Vagina (tissue), 2 donors: ENCODE data around the gene RPGRIP1. TPM values are rescaled to one million over a fixed set of nuclear protein-coding genes. Genes with fewer than 3 reads are reported as not detected.
"Not testable (repeated sequence)": the region's sequence is repeated elsewhere in the genome, so short reads cannot be mapped to it uniquely, and the experiment has no call there.

Experiments used
- DNase-seq, 2 donors: peaks; one replicate each; pipeline ENCODE4 v3.0.0-alpha.2; 2017; ENCODE audit errors: extremely low spot score in 2 of 2
- H3K27ac ChIP-seq: fragments of 200-600 bp; sonication (generic); one replicate; pipeline ENCODE4 v1.5.1; 2019
- H3K27me3 ChIP-seq: fragments of 200-600 bp; sonication (generic); one replicate; pipeline ENCODE4 v1.5.1; 2019
- H3K36me3 ChIP-seq, 2 donors: fragments of 200-600 bp; sonication (generic); one replicate each; pipeline ENCODE4 v1.5.1; 2017 to 2019
- H3K4me1 ChIP-seq: fragments of 200-600 bp; sonication (generic); one replicate; pipeline ENCODE4 v1.5.1; 2019
- H3K4me3 ChIP-seq, 2 donors: fragments of 200-600 bp; sonication (generic); 1 replicate in 1 of 2; 2 replicates in 1 of 2; pipeline ENCODE4 v1.5.1; 2016 to 2019
- H3K9me3 ChIP-seq: fragments of 200-600 bp; sonication (generic); one replicate; pipeline ENCODE4 v1.5.1; 2019
- CTCF ChIP-seq, 3 experiments: fragments of 450-650 bp in 2 of 3; fragments of 200-600 bp in 1 of 3; sonication (generic) in 1 of 3; IDR thresholded peaks; one replicate each; pipeline ENCODE4 v1.5.1; 2017 to 2019; ENCODE audit warnings: antibody characterized with exemption in 3 of 3, mild to moderate bottlenecking in 2 of 3, moderate library complexity in 2 of 3
- POLR2A ChIP-seq, 2 donors: fragments of 450-650 bp; IDR thresholded peaks; one replicate each; pipeline ENCODE4 v1.6.1; 2017; ENCODE audit warnings: antibody characterized with exemption in 2 of 2, mild to moderate bottlenecking in 2 of 2, moderate library complexity in 2 of 2
- POLR2AphosphoS5 ChIP-seq, 2 donors: sonication (generic); formaldehyde crosslinking; IDR thresholded peaks; one replicate each; pipeline ENCODE4 v1.9.0; 2017; ENCODE audit warnings: antibody characterized with exemption in 2 of 2, mild to moderate bottlenecking in 2 of 2, low read depth in 1 of 2; ENCODE audit not compliant: insufficient read depth in 1 of 2
- intact Hi-C: fragments of 100-400 bp; cut with DNase I; formaldehyde crosslinking; loops from one replicate; pipeline ENCODE4 v1.15.1; 2023
- total RNA-seq: library from RNA; depleted of rRNA; stranded (reverse); fragments of >200 nt; gene quantifications from one replicate; pipeline ENCODE4 v1.2.3, GENCODE V29; 2016

RPGRIP1 gene
- total RNA-seq, 1 donor from 2014 or later: not detected

GRCh38 chr14:21268617-21269251, 11.1 kb upstream of the RPGRIP1 start:
- intact Hi-C loops: no loop called here
- H3K9me3 ChIP-seq: no peaks in the 10 kb centered on the region
- no peak for TF ChIP-seq CTCF (IDR thresholded peaks at IDR 0.05)
- TF ChIP-seq POLR2A (IDR thresholded peaks at IDR 0.05): no peak
- no peak for TF ChIP-seq POLR2AphosphoS5 (IDR thresholded peaks at IDR 0.05; ENCODE audit: insufficient read depth in 1 of 2, low read depth in 1 of 2)
- peaks cover 55% of the 10 kb centered on the region for H3K4me1 ChIP-seq
- no peaks in the 10 kb centered on the region for H3K27me3 ChIP-seq
- peaks cover 0 to 5% of the 10 kb centered on the region in 2 donors for H3K36me3 ChIP-seq
- peak overlapping the region; percentile 84 to 93 for H3K4me3 ChIP-seq
- peak overlapping the region; percentile 99 for H3K27ac ChIP-seq
- DNase-seq: no peak

GRCh38 chr14:21269252-21270046, 10.4 kb upstream of the RPGRIP1 start, which contains the start of gene HNRNPC:
Gene HNRNPC, minus strand, starts transcription at chr14:21269442. Its CDS starts 35,249 bp downstream, at chr14:21234193.
- Histone ChIP-seq H3K4me3 (peak within 1 kb of the TSS; percentile 84 to 93), H3K9me3 (no peaks in the 10 kb centered on the region), H3K36me3 (peaks cover 0 to 5% of the 10 kb centered on the region in 2 donors), H3K4me1 (peaks cover 48% of the 10 kb centered on the region), H3K27me3 (no peaks in the 10 kb centered on the region), H3K27ac (peak within 1 kb of the TSS; percentile 99)
- DNase-seq: peak; percentile 99 to 100
- intact Hi-C loops: no loop called here
- TF ChIP-seq CTCF (IDR thresholded peaks at IDR 0.05): no peak
- peak; percentile 79 to 98 for TF ChIP-seq POLR2A (IDR thresholded peaks at IDR 0.05)
- peak; percentile 98 to 100 for TF ChIP-seq POLR2AphosphoS5 (IDR thresholded peaks at IDR 0.05; ENCODE audit: insufficient read depth in 1 of 2, low read depth in 1 of 2)

- H3K4me1 ChIP-seq: peaks cover 16% of the 10 kb centered on the region
- H3K27me3 ChIP-seq, intact Hi-C loops, DNase-seq, H3K4me3 ChIP-seq, H3K36me3 ChIP-seq, H3K27ac ChIP-seq, H3K9me3 ChIP-seq: not testable (repeated sequence)
Observed at GRCh38 chr14:21272661-21273060, 7.2 kb upstream of the RPGRIP1 start.

GRCh38 chr14:21275261-21275858, 4.5 kb upstream of the RPGRIP1 start:
- H3K4me1 ChIP-seq: no peaks in the 10 kb centered on the region
- TF ChIP-seq CTCF (IDR thresholded peaks at IDR 0.05): no peak
- no peak for TF ChIP-seq POLR2AphosphoS5 (IDR thresholded peaks at IDR 0.05; ENCODE audit: insufficient read depth in 1 of 2, low read depth in 1 of 2)
- no peak for TF ChIP-seq POLR2A (IDR thresholded peaks at IDR 0.05)
- no peaks in the 10 kb centered on the region for H3K36me3 ChIP-seq
- no peak overlapping the region for H3K27ac ChIP-seq
- no peak for DNase-seq
- H3K9me3 ChIP-seq: no peaks in the 10 kb centered on the region
- no peaks in the 10 kb centered on the region for H3K27me3 ChIP-seq
- intact Hi-C loops: no loop called here
- no peak overlapping the region for H3K4me3 ChIP-seq

GRCh38 chr14:21278632-21279031, 1.3 kb upstream of the RPGRIP1 start:
- Histone ChIP-seq H3K4me3 (no peak overlapping the region), H3K27ac (no peak overlapping the region), H3K36me3 (no peaks in the 10 kb centered on the region), H3K27me3 (no peaks in the 10 kb centered on the region), H3K9me3 (no peaks in the 10 kb centered on the region), H3K4me1 (no peaks in the 10 kb centered on the region)
- DNase-seq: no peak
- intact Hi-C loops: no loop called here
- TF ChIP-seq CTCF (IDR thresholded peaks at IDR 0.05) (no peak), POLR2AphosphoS5 (IDR thresholded peaks at IDR 0.05; ENCODE audit: insufficient read depth in 1 of 2, low read depth in 1 of 2) (no peak), POLR2A (IDR thresholded peaks at IDR 0.05) (no peak)

GRCh38 chr14:21281917-21282316, 2.0 kb downstream of the RPGRIP1 start:
- H3K27ac ChIP-seq, H3K4me1 ChIP-seq, H3K4me3 ChIP-seq, intact Hi-C loops, H3K27me3 ChIP-seq, H3K36me3 ChIP-seq, H3K9me3 ChIP-seq, DNase-seq: not testable (repeated sequence)

- H3K4me1 ChIP-seq, intact Hi-C loops, H3K4me3 ChIP-seq, DNase-seq, H3K36me3 ChIP-seq, H3K27me3 ChIP-seq, H3K9me3 ChIP-seq, H3K27ac ChIP-seq: not testable (repeated sequence)
Observed at GRCh38 chr14:21286516-21286915, 6.6 kb downstream of the RPGRIP1 start.
